Ovary (tissue), 3 donors: Measurements from ENCODE around the gene PCSK2.

Source experiments
- EP300 ChIP-seq: sonication (generic); formaldehyde crosslinking; IDR thresholded peaks from one replicate; pipeline ENCODE4 v1.6.1; 2017; ENCODE audit warnings: antibody characterized with exemption
- POLR2A ChIP-seq: fragments of 450-650 bp; IDR thresholded peaks from one replicate; pipeline ENCODE4 v1.6.1; 2017; ENCODE audit warnings: antibody characterized with exemption, mild to moderate bottlenecking, moderate library complexity
- TF ChIP-seq, protein P1 (sequence below), 3 donors: fragments of 450-650 bp in 2 of 3; fragments of 200-600 bp in 1 of 3; IDR thresholded peaks; one replicate each; pipeline versions ENCODE4 v1.5.1 to v1.8.0; 2016 to 2022; ENCODE audit warnings: antibody characterized with exemption in 3 of 3, mild to moderate bottlenecking in 1 of 3
- donor health status: DM: no; HTN: no; CAD: no.

DNA sequence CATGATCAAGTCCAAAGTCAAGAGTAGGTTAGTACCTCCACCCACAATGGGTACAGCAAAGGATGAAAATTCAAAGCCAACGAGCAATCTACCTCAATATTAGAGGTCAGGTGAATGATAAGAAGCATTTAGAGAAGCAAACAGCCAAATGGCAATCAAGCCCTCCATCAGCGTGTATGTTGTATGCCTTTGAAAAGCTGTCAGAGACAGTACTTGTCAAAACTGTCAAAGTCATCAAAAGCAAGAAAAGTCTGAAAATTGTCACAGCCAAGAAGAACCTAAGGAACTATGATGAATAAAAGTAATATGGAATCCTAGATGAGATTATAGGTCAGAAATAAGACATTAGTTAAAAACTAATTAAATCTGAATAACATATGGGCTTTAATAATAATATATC, 99.3 kb downstream of the PCSK2 start:
- TF ChIP-seq, protein P1, sequence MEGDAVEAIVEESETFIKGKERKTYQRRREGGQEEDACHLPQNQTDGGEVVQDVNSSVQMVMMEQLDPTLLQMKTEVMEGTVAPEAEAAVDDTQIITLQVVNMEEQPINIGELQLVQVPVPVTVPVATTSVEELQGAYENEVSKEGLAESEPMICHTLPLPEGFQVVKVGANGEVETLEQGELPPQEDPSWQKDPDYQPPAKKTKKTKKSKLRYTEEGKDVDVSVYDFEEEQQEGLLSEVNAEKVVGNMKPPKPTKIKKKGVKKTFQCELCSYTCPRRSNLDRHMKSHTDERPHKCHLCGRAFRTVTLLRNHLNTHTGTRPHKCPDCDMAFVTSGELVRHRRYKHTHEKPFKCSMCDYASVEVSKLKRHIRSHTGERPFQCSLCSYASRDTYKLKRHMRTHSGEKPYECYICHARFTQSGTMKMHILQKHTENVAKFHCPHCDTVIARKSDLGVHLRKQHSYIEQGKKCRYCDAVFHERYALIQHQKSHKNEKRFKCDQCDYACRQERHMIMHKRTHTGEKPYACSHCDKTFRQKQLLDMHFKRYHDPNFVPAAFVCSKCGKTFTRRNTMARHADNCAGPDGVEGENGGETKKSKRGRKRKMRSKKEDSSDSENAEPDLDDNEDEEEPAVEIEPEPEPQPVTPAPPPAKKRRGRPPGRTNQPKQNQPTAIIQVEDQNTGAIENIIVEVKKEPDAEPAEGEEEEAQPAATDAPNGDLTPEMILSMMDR (IDR thresholded peaks at IDR 0.05), result no peak
- TF ChIP-seq EP300, result no peak
- no peak for TF ChIP-seq POLR2A
